ENCODE data around the gene IVNS1ABP. TPM values are rescaled to one million over a fixed set of nuclear protein-coding genes. Genes with fewer than 3 reads are reported as not detected.

Gene IVNS1ABP
- total RNA-seq, 4 donors from 2014 or later, result 50.5 to 174 (median 133) TPM

DNA sequence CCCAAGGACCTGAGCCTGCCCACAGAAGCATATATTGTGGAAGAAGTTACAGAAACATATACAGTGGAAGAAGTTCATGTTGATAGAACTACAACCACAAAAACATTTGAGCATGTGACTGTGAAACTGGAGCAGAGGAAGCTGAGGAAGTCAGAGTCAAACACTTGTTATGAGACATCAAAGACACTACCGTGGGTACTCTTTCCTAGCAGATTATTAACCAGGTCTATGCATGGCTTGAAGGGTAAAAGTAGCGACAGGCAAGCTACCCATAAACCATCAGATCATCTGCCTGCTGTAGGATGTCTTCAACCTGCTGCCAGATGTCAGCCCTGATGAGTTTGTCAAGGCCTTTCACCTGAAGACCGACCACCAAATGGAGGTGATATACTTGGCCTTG lies 35.8 kb downstream of the IVNS1ABP start:
- 33 to 48% methylated on average over 3 of the region's 3 CpGs for WGBS, 2 donors (ENCODE audit: low coverage in 1 of 2)
- Histone ChIP-seq H3K36me3 (no peaks in the 10 kb centered on the region), H3K9me3 (no peaks in the 10 kb centered on the region), H3K4me1 (no peaks in the 10 kb centered on the region), H3K27ac (no peak overlapping the region), H3K27me3 (no peaks in the 10 kb centered on the region), H3K4me3 (no peak overlapping the region)
- in situ Hi-C loops (cut with MboI; ENCODE audit: low pct_ligation_motif_present in 1 of 4, low pct_unique_long_range_greater_than_20kb in 1 of 4, low sequenced_read_pairs in 3 of 4), result no loop called here
- TF ChIP-seq, protein P1, sequence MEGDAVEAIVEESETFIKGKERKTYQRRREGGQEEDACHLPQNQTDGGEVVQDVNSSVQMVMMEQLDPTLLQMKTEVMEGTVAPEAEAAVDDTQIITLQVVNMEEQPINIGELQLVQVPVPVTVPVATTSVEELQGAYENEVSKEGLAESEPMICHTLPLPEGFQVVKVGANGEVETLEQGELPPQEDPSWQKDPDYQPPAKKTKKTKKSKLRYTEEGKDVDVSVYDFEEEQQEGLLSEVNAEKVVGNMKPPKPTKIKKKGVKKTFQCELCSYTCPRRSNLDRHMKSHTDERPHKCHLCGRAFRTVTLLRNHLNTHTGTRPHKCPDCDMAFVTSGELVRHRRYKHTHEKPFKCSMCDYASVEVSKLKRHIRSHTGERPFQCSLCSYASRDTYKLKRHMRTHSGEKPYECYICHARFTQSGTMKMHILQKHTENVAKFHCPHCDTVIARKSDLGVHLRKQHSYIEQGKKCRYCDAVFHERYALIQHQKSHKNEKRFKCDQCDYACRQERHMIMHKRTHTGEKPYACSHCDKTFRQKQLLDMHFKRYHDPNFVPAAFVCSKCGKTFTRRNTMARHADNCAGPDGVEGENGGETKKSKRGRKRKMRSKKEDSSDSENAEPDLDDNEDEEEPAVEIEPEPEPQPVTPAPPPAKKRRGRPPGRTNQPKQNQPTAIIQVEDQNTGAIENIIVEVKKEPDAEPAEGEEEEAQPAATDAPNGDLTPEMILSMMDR (IDR thresholded peaks at IDR 0.05), result no peak
- TF ChIP-seq POLR2A (IDR thresholded peaks at IDR 0.05) (no peak), EP300 (IDR thresholded peaks at IDR 0.05; ENCODE audit: low read depth) (no peak), POLR2AphosphoS5 (IDR thresholded peaks at IDR 0.05) (no peak)
- intact Hi-C loops (cut with DNase I; ENCODE audit: low total_unique reads), result no loop called here
- DNase-seq, result no peak

GRCh38 chr1:185280589-185280988 lies 36.5 kb downstream of the IVNS1ABP start:
- intact Hi-C loops (cut with DNase I; ENCODE audit: low total_unique reads) (no loop called here), in situ Hi-C loops (cut with MboI; ENCODE audit: low pct_ligation_motif_present in 1 of 4, low pct_unique_long_range_greater_than_20kb in 1 of 4, low sequenced_read_pairs in 3 of 4) (no loop called here)
- 100% methylated on average over 2 of the region's 2 CpGs; no CpG with 5 or more reads in 1 of the 2 donors for WGBS, 2 donors (ENCODE audit: low coverage in 1 of 2)

GRCh38 chr1:185279571-185279970 lies 37.5 kb downstream of the IVNS1ABP start:
- no peak overlapping the region for H3K27ac ChIP-seq
- intact Hi-C loops (cut with DNase I; ENCODE audit: low total_unique reads), result no loop called here
- no peaks in the 10 kb centered on the region for H3K9me3 ChIP-seq
- H3K36me3 ChIP-seq, result no peaks in the 10 kb centered on the region
- no peak for DNase-seq
- in situ Hi-C loops (cut with MboI; ENCODE audit: low pct_ligation_motif_present in 1 of 4, low pct_unique_long_range_greater_than_20kb in 1 of 4, low sequenced_read_pairs in 3 of 4), result no loop called here
- no peaks in the 10 kb centered on the region for H3K4me1 ChIP-seq
- H3K27me3 ChIP-seq, result no peaks in the 10 kb centered on the region
- TF ChIP-seq POLR2A (IDR thresholded peaks at IDR 0.05) (no peak), EP300 (IDR thresholded peaks at IDR 0.05; ENCODE audit: low read depth) (no peak), POLR2AphosphoS5 (IDR thresholded peaks at IDR 0.05) (no peak)
- TF ChIP-seq, protein P1 (IDR thresholded peaks at IDR 0.05), result no peak
- H3K4me3 ChIP-seq, result no peak overlapping the region

More at GRCh38 chr1:185280589-185280988, 36.5 kb downstream of the IVNS1ABP start:
- H3K36me3 ChIP-seq, result no peaks in the 10 kb centered on the region
- H3K4me3 ChIP-seq, result no peak overlapping the region
- TF ChIP-seq EP300 (IDR thresholded peaks at IDR 0.05; ENCODE audit: low read depth), result no peak
- TF ChIP-seq POLR2AphosphoS5 (IDR thresholded peaks at IDR 0.05), result no peak
- TF ChIP-seq, protein P1 (IDR thresholded peaks at IDR 0.05), result no peak
- no peak for TF ChIP-seq POLR2A (IDR thresholded peaks at IDR 0.05)
- H3K27ac ChIP-seq, result no peak overlapping the region
- no peaks in the 10 kb centered on the region for H3K9me3 ChIP-seq
- H3K27me3 ChIP-seq, result no peaks in the 10 kb centered on the region
- H3K4me1 ChIP-seq, result no peaks in the 10 kb centered on the region
- DNase-seq, result no peak

DNA sequence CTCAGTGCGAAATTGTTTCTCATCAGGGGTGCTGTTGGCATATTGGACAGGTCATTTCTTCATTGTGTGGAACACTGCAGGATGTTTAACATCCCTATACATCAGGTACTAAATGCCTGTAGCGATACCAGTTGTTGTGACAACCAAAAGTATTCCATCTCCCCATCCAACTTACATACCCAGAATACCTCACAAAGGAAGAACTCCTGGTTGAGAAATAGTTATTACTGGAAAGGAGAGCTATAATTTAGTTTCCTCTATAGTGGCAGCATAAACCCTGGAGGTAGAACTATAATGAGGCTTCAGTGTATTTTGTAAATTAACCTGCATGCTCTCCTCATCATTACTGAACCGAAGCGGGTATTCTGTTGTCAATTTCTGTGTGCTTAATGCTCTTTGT lies 45.1 kb downstream of the IVNS1ABP start:
- H3K36me3 ChIP-seq, result no peaks in the 10 kb centered on the region
- 91 to 92% methylated on average over 4 of the region's 4 CpGs for WGBS, 2 donors (ENCODE audit: low coverage in 1 of 2)
- no peaks in the 10 kb centered on the region for H3K27me3 ChIP-seq
- no peak overlapping the region for H3K27ac ChIP-seq
- no peaks in the 10 kb centered on the region for H3K4me1 ChIP-seq
- intact Hi-C loops (cut with DNase I; ENCODE audit: low total_unique reads), result no loop called here
- H3K9me3 ChIP-seq, result no peaks in the 10 kb centered on the region
- no peak for DNase-seq
- H3K4me3 ChIP-seq, result no peak overlapping the region
- TF ChIP-seq POLR2AphosphoS5 (IDR thresholded peaks at IDR 0.05) (no peak), EP300 (IDR thresholded peaks at IDR 0.05; ENCODE audit: low read depth) (no peak), POLR2A (IDR thresholded peaks at IDR 0.05) (no peak)
- TF ChIP-seq, protein P1 (IDR thresholded peaks at IDR 0.05), result no peak
- in situ Hi-C loops (cut with MboI; ENCODE audit: low pct_ligation_motif_present in 1 of 4, low pct_unique_long_range_greater_than_20kb in 1 of 4, low sequenced_read_pairs in 3 of 4), result no loop called here
